AG09319 (cell line): Measurements from ENCODE around the gene SLC13A4.

Experiments
- DNase-seq: peaks from one replicate; pipeline ENCODE4 v3.0.0-alpha.2; 2010; ENCODE audit warnings: low read depth; ENCODE audit errors: extremely low read depth
- TF ChIP-seq, protein P1 (sequence below): IDR thresholded peaks from 2 replicates; pipeline ENCODE4 v1.5.1; 2011; ENCODE audit warnings: low read depth, mild to moderate bottlenecking, inconsistent platforms, low read length, moderate library complexity

SLC13A4 gene

DNA sequence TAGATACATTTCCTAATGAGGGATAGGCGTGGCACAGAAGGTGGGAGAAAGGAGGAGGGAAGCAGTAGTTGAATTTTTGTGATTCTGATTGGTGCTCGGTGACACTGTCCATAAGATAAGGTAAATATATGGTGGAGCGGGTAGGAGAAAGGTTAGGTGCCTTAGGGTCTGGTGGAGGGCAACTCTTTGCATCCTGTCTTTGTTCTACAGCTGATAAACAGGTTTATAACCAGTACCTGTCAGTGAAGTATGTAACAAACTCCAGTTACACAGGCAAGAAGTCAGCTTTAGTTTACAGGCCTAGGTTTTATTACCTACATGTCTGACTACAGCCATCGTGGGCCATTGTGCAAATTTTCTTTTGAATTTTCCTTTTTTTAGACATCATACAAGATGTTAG is 31.5 kb upstream of the SLC13A4 start:
- no peak for DNase-seq

DNA sequence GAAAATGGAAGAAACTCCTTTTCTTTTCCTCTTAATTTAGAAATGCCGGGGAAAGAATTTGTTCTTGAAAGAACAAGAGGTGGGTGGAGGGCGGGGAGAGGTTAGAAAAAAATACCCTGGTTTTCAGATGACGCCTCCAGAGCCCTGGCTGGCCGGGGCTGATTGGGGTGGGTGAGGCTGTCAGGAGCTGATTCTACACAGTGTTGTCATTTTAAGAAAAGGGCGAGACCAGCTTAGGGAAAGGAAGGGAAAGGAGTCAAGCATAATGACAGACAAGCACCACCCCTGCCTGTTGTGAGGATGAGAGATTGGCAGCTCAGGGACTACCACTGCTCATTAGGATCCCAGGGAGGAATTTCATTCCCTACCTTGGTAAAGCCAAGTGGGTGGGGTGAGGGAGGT is 30.5 kb upstream of the SLC13A4 start:
- DNase-seq, result no peak
- TF ChIP-seq, protein P1, sequence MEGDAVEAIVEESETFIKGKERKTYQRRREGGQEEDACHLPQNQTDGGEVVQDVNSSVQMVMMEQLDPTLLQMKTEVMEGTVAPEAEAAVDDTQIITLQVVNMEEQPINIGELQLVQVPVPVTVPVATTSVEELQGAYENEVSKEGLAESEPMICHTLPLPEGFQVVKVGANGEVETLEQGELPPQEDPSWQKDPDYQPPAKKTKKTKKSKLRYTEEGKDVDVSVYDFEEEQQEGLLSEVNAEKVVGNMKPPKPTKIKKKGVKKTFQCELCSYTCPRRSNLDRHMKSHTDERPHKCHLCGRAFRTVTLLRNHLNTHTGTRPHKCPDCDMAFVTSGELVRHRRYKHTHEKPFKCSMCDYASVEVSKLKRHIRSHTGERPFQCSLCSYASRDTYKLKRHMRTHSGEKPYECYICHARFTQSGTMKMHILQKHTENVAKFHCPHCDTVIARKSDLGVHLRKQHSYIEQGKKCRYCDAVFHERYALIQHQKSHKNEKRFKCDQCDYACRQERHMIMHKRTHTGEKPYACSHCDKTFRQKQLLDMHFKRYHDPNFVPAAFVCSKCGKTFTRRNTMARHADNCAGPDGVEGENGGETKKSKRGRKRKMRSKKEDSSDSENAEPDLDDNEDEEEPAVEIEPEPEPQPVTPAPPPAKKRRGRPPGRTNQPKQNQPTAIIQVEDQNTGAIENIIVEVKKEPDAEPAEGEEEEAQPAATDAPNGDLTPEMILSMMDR, result no peak

More for the DNA sequence above, 31.5 kb upstream of the SLC13A4 start:
- TF ChIP-seq, protein P1, result no peak

DNA sequence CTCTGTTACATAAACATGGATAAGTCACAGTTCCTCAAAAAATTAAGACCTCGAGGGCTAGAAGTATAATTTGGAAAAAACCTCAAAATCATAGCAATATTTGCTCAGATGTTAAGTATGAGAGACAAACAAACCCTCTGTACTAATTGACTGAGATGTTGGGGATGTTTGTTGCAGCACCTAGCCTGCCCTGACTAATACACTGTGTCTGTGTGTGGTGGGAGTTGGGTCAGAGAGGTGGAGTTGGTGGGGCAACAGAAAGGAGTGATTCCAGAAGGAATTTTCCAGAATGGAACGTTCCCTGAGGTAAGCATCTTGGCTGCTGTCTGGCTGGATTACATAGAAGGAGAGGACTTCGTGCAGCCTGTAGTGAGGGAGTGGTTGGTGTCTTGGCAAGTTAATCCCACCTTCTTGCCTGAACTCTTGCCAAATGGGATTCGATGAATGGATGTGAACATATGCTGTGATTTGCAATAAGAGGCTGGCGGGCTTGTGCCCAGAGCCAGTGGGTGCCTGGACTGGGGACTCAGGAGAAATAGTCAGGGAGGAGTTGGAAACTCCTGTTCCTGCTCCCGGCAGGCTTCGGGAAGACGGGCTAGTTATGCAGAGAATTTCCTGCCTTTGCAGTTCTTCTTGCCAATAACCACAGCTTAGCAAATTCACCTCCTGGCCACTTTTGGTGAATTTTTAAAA is 29.9 kb upstream of the SLC13A4 start:
- TF ChIP-seq, protein P1, result no peak
- peak; percentile 44 for DNase-seq

DNA sequence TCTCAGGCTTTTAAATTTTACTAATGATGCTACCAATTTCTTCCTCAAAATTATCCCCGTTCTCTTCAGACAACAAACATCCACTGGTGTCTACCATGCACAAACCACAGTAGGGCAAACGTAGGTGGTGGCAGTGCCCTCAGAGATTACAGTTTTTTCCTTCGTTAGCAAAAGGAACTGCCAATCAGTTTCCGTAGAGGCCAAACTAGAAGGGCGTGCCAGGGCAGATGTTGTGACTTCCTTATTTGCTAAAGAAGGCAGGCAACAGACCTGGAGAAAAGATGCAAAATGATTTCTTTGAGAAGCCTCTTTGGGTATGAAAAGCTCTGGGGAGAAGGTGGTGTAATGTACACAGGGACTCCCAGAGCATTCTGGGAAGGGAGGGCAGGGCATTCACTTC is 28.2 kb upstream of the SLC13A4 start:
- no peak for DNase-seq
- TF ChIP-seq, protein P1, result no peak

DNA sequence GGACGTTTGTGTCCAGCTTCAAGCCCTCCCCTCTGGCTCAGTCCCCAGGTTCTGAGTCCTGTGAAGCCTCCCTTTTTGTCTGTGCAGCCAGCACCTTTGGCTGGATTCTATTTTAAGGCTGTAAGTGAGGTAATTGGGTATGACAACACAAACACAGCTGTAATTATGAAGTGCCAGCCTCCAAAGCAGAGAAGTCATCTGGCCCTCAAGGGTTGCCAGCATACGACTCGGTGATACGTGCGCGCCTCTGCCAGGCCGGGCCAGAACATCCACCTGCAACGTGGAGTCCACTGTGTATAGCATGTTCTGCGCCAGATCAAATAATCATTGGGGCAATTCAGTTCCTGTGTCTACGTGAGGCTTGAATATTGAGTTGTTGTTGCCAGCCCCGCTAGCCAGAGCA is 27.4 kb upstream of the SLC13A4 start:
- DNase-seq, result no peak
- TF ChIP-seq, protein P1, result no peak

DNA sequence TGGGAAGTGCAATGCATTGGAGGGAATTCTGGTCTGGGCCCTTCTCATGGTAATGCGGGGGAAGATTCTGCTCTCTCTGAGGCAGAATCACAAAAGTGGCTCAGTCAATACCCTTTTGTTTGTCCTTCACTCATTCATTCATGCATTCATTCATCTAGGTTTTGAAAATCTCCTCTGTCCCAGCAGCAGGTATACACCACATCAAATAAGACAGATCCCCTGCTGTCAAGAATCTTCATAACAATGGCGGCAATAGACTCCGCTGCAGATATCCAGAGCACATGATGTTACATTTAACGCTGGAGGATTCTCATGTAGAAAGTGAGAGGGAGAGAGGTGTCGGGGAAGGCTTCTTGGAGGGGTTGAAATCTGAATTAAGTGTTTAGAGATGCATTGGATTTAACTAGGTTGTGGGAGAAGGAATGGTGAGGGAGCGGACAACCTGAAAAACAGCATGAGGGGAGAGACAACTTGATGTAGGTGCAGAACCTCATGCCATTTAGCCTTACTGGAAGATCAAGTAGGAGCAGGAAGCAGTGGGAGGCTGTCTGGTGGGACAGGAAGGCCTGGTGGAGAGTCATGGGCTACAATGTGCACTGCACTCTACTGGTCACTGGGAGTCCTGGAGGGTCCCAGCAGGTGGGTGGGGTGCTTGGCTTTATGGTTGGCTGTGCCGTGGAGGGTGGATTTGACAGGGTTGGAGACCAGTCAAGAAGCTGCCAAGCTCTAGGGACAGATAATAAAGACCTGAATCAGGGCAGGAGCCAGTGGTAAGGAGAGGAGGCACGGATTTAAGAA is 25.8 kb upstream of the SLC13A4 start:
- no peak for DNase-seq
- TF ChIP-seq, protein P1, result no peak

DNA sequence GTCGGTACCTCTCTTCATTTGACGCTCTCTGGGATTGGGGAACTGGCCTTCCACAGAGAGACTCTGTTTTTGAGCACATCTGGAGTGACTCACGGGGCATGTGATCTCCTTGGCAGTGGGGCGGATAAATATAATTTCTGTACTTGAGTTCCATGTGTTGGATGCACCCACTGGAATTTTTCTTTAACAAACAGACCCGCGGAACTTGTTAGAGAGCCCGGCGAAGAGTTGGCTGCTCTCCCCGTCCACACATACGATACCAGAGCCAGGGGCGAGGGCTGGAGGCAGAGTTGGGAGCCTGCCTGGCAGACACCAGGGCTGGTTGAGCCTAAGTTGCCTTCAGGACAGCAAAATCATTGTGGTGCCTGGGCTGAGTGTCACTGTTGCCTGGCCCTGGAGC is 20.8 kb upstream of the SLC13A4 start, which contains the start of gene FAM180A:
Gene FAM180A, minus strand, starts transcription at position 44 of the 400 bp plus-strand sequence. CDS start 233 bp downstream, outside the sequence.
- DNase-seq, result peak; percentile 85
- TF ChIP-seq, protein P1, result no peak
